HT-29 (cell line): ENCODE data around the gene FAM9A. TPM values are rescaled to one million over a fixed set of nuclear protein-coding genes. Genes with fewer than 3 reads are reported as not detected.
"Not testable (repeated sequence)": the region's sequence is repeated elsewhere in the genome, so short reads cannot be mapped to it uniquely, and the experiment has no call there.

Source experiments
- DNase-seq: peaks from one replicate; pipeline ENCODE4 v3.0.0-alpha.2; 2015; ENCODE audit warnings: low spot score
- total RNA-seq: library from RNA; depleted of rRNA; stranded (reverse); fragments of >200 nt; shearing (Covaris generic); gene quantifications from 2 replicates; pipeline ENCODE4 v1.2.3, GENCODE V29; 2014

FAM9A gene
- total RNA-seq, 1 experiment from 2014 or later, result not detected

GRCh38 chrX:8803326-8803725 is 2.1 kb upstream of the FAM9A start:
- DNase-seq, result no peak

- DNase-seq, result not testable (repeated sequence)
Measured at GRCh38 chrX:8800351-8800750, 832 bp downstream of the FAM9A start.

- DNase-seq, result not testable (repeated sequence)
Measured at GRCh38 chrX:8799281-8799680, 1.9 kb downstream of the FAM9A start.

GRCh38 chrX:8798702-8799101 is 2.5 kb downstream of the FAM9A start:
- DNase-seq, result not testable (repeated sequence)

GRCh38 chrX:8787119-8787518 is 14.1 kb downstream of the FAM9A start:
- not testable (repeated sequence) for DNase-seq

- no peak for DNase-seq
Measured at GRCh38 chrX:8784162-8784561, 17.0 kb downstream of the FAM9A start.

GRCh38 chrX:8783714-8784098 is 17.5 kb downstream of the FAM9A start:
- DNase-seq, result no peak

- peak; percentile 5 for DNase-seq
Measured at GRCh38 chrX:8783097-8783713, 18.0 kb downstream of the FAM9A start.

- no peak for DNase-seq
Measured at GRCh38 chrX:8782595-8782994, 18.6 kb downstream of the FAM9A start.

GRCh38 chrX:8781921-8782320 is 19.3 kb downstream of the FAM9A start:
- not testable (repeated sequence) for DNase-seq

- no peak for DNase-seq
Measured at GRCh38 chrX:8773117-8773516, 28.1 kb downstream of the FAM9A start.

- DNase-seq, result no peak
Measured at GRCh38 chrX:8760021-8760420, 41.2 kb downstream of the FAM9A start.

GRCh38 chrX:8758706-8759105 is 42.5 kb downstream of the FAM9A start:
- DNase-seq, result not testable (repeated sequence)

- DNase-seq, result not testable (repeated sequence)
Measured at GRCh38 chrX:8757609-8758389, 43.4 kb downstream of the FAM9A start.

- DNase-seq, result no peak
Measured at GRCh38 chrX:8755813-8756212, 45.4 kb downstream of the FAM9A start.

GRCh38 chrX:8755116-8755515 is 46.1 kb downstream of the FAM9A start:
- DNase-seq, result peak; percentile 14

- DNase-seq, result no peak
Measured at GRCh38 chrX:8749697-8750096, 51.5 kb downstream of the FAM9A start.

- DNase-seq, result peak; percentile 9
Measured at GRCh38 chrX:8748855-8749254, 52.3 kb downstream of the FAM9A start.

- peak; percentile 54 for DNase-seq
Measured at GRCh38 chrX:8743126-8743732, 58.0 kb downstream of the FAM9A start.

- DNase-seq, result no peak
Measured at GRCh38 chrX:8741981-8742380, 59.2 kb downstream of the FAM9A start.
